Endodermal cell (in vitro differentiated cells): Measurements from ENCODE around the gene HHAT. TPM values are rescaled to one million over a fixed set of nuclear protein-coding genes. Genes with fewer than 3 reads are reported as not detected.

ENCODE experiments used
- DNase-seq: peaks from one replicate; pipeline ENCODE4 v3.0.0-alpha.2; 2017
- H3K27ac ChIP-seq: 2 replicates; pipeline ENCODE4 v1.5.1; 2013; ENCODE audit warnings: mild to moderate bottlenecking, low read depth, low read length, moderate library complexity
- H3K27me3 ChIP-seq: 2 replicates; pipeline ENCODE4 v1.6.1; 2013; ENCODE audit warnings: mild to moderate bottlenecking, low read length, moderate library complexity; ENCODE audit not compliant: insufficient read depth, control insufficient read depth, poor library complexity, severe bottlenecking
- H3K36me3 ChIP-seq: 2 replicates; pipeline ENCODE4 v1.7.0; 2013; ENCODE audit warnings: mild to moderate bottlenecking, low read length, moderate library complexity; ENCODE audit not compliant: control insufficient read depth, insufficient read depth
- H3K4me1 ChIP-seq: one replicate; pipeline ENCODE4 v1.7.0; 2013; ENCODE audit warnings: low read length; ENCODE audit not compliant: control insufficient read depth, insufficient read depth
- H3K4me3 ChIP-seq: 2 replicates; pipeline ENCODE4 v1.5.1; 2013; ENCODE audit warnings: mild to moderate bottlenecking, low read length, moderate library complexity
- H3K9ac ChIP-seq: 2 replicates; pipeline ENCODE4 v1.6.1; 2013; ENCODE audit warnings: mild to moderate bottlenecking, low read length, moderate library complexity; ENCODE audit not compliant: poor library complexity, severe bottlenecking; ENCODE audit errors: extremely low read depth
- H3K9me3 ChIP-seq: 2 replicates; pipeline ENCODE4 v1.6.1; 2013; ENCODE audit warnings: mild to moderate bottlenecking, low read length, moderate library complexity; ENCODE audit not compliant: control insufficient read depth
- H3K27ac Mint-ChIP-seq: 2 replicates; pipeline ENCODE4 v1.8.0; 2020; ENCODE audit warnings: mixed read lengths
- H3K27me3 Mint-ChIP-seq: 2 replicates; pipeline ENCODE4 v1.8.0; 2021; ENCODE audit warnings: mild to moderate bottlenecking, mixed read lengths; ENCODE audit not compliant: insufficient read depth
- H3K36me3 Mint-ChIP-seq: 2 replicates; pipeline ENCODE4 v1.8.0; 2020; ENCODE audit warnings: low read depth, mixed read lengths
- H3K4me1 Mint-ChIP-seq: 2 replicates; pipeline ENCODE4 v1.8.0; 2020; ENCODE audit warnings: mixed read lengths
- H3K4me3 Mint-ChIP-seq: 2 replicates; pipeline ENCODE4 v1.8.0; 2020; ENCODE audit warnings: mild to moderate bottlenecking, moderate library complexity, mixed read lengths
- H3K9me3 Mint-ChIP-seq: 2 replicates; pipeline ENCODE4 v1.8.0; 2020; ENCODE audit warnings: mild to moderate bottlenecking, mixed read lengths
- WGBS, 2 experiments: methylation state at CpG; one replicate each; pipeline versions ENCODE4 v1.1.5 to v1.1.7; 2013; ENCODE audit warnings: missing lambda C conversion rate in 2 of 2, mixed read lengths in 1 of 2; ENCODE audit not compliant: insufficient coverage in 1 of 2, insufficient read length in 1 of 2; 5-methylcytosine and 5-hydroxymethylcytosine counted together
- total RNA-seq, 2 donors: library from RNA; stranded (reverse); fragmentation: NEBNext Ultra II Directional in 1 of 2; extraction: Animal tissue kit (Norgen Biotek cat#: 25700) in 1 of 2; gene quantifications; 2 replicates in 1 of 2; 3 replicates in 1 of 2; pipeline ENCODE4 v1.2.1, GENCODE V29; 2021
- TF ChIP-seq, protein P1 (sequence below): fragments of 200-600 bp; sonication (generic); conservative IDR thresholded peaks from 2 replicates; pipeline ENCODE4 v1.5.0; 2021; ENCODE audit warnings: antibody characterized with exemption, mild to moderate bottlenecking

Gene HHAT
- total RNA-seq, 2 donors from 2014 or later: 6.9 to 9.8 TPM

DNA sequence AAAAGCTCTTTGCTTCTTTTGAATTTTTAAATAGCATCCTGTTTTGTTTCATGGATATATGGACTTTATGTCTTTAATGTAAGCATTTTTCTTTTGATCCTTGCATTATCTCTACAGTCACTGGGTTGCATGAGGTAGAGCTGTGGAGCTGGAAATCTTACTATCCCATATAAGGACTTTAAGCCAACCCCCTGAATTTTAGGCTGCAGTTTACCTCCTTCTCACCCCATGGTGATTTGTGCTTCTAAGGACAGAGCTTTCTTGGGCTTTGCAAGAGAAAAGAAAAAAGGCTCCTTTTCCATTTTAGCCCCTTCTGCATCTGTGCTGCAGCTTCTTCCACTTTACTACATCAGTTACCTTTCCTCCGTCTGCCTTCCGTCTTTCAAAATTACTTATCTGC, 373.8 kb downstream of the HHAT start:
- no peak for DNase-seq
- Mint-ChIP-seq H3K4me1 (peaks cover under 1% of the 10 kb centered on the region), H3K9me3 (no peaks in the 10 kb centered on the region), H3K4me3 (no peak overlapping the region), H3K36me3 (no peaks in the 10 kb centered on the region), H3K27ac (no peak overlapping the region), H3K27me3 (no peaks in the 10 kb centered on the region)
- H3K27ac ChIP-seq: no peak overlapping the region
- no peak overlapping the region for H3K9ac ChIP-seq
- H3K27me3 ChIP-seq: no peaks in the 10 kb centered on the region
- TF ChIP-seq, protein P1, sequence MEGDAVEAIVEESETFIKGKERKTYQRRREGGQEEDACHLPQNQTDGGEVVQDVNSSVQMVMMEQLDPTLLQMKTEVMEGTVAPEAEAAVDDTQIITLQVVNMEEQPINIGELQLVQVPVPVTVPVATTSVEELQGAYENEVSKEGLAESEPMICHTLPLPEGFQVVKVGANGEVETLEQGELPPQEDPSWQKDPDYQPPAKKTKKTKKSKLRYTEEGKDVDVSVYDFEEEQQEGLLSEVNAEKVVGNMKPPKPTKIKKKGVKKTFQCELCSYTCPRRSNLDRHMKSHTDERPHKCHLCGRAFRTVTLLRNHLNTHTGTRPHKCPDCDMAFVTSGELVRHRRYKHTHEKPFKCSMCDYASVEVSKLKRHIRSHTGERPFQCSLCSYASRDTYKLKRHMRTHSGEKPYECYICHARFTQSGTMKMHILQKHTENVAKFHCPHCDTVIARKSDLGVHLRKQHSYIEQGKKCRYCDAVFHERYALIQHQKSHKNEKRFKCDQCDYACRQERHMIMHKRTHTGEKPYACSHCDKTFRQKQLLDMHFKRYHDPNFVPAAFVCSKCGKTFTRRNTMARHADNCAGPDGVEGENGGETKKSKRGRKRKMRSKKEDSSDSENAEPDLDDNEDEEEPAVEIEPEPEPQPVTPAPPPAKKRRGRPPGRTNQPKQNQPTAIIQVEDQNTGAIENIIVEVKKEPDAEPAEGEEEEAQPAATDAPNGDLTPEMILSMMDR: no peak
- no peak overlapping the region for H3K4me3 ChIP-seq
- no peaks in the 10 kb centered on the region for H3K9me3 ChIP-seq
- no peaks in the 10 kb centered on the region for H3K36me3 ChIP-seq
- 87% methylated on average over 2 of the region's 2 CpGs; no CpG with 5 or more reads in 1 of the 2 experiments for WGBS, 2 experiments
- H3K4me1 ChIP-seq: peaks cover under 1% of the 10 kb centered on the region

DNA sequence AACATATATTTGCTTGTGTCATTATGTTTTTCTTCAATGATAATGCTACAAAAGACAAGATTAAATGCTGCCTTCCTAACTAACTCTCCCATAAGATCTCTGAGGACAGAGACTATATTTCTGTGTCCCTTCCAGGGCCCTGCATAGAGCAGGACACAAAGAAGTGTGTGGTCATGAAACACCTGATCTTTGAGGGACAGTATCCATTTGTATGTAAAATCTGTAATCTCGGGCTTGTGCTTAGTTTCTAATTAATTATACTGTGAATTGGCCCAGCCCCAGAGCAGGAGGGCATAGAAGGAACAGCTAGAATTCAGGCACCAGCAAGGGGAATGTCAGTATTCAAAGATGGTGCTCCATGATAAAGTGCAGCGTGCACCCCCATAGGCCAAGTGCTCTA, 374.9 kb downstream of the HHAT start:
- no peak for DNase-seq
- Histone ChIP-seq H3K9ac (no peak overlapping the region), H3K36me3 (no peaks in the 10 kb centered on the region), H3K27me3 (no peaks in the 10 kb centered on the region), H3K9me3 (no peaks in the 10 kb centered on the region), H3K4me3 (no peak overlapping the region), H3K27ac (no peak overlapping the region), H3K4me1 (no peaks in the 10 kb centered on the region)
- Mint-ChIP-seq H3K4me3 (no peak overlapping the region), H3K9me3 (no peaks in the 10 kb centered on the region), H3K27ac (no peak overlapping the region), H3K27me3 (no peaks in the 10 kb centered on the region), H3K36me3 (no peaks in the 10 kb centered on the region), H3K4me1 (no peaks in the 10 kb centered on the region)
- TF ChIP-seq, protein P1: no peak
- WGBS, 2 experiments: 73 to 93% methylated on average over 1 to 2 of the region's 2 CpGs

DNA sequence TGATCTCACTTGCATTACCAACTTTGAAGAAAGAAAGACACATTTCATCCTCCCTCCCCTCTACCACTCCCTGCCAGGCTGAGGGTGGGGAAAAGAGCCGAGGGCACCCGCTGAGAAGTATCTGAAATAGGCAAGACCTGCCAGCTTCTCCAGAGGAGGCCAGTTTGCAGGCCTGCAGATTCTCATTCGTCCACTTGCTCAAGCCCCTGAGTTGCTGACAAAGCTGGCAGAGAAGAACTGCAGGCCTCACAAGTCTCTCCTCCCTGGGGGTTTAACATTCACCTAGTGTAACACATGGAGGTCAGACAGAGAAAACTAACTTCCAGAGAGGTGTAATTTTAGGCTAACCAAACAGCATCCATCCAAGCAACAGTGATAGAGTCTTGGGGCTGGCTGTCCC, 376.4 kb downstream of the HHAT start:
- Histone ChIP-seq H3K27me3 (no peaks in the 10 kb centered on the region), H3K36me3 (no peaks in the 10 kb centered on the region), H3K9ac (no peak overlapping the region), H3K4me3 (no peak overlapping the region), H3K4me1 (no peaks in the 10 kb centered on the region), H3K9me3 (no peaks in the 10 kb centered on the region), H3K27ac (no peak overlapping the region)
- H3K4me1 Mint-ChIP-seq: no peaks in the 10 kb centered on the region
- no peak for DNase-seq
- H3K27ac Mint-ChIP-seq: no peak overlapping the region
- H3K36me3 Mint-ChIP-seq: no peaks in the 10 kb centered on the region
- H3K27me3 Mint-ChIP-seq: no peaks in the 10 kb centered on the region
- H3K9me3 Mint-ChIP-seq: no peaks in the 10 kb centered on the region
- TF ChIP-seq, protein P1: no peak
- H3K4me3 Mint-ChIP-seq: no peak overlapping the region
- 87% methylated on average over 3 of the region's 3 CpGs; no CpG with 5 or more reads in 1 of the 2 experiments for WGBS, 2 experiments
